MM.1S (cell line): ENCODE data around the gene UCHL5.

Experiments
- CTCF ChIP-seq: fragments of 300-600 bp; sonication (generic); IDR thresholded peaks from 2 replicates; pipeline ENCODE4 v1.5.1; 2016; ENCODE audit warnings: antibody characterized with exemption, low read length, mixed read lengths
- EZH2phosphoT487 ChIP-seq: fragments of 300-600 bp; sonication (generic); IDR thresholded peaks from 2 replicates; pipeline ENCODE4 v1.6.1; 2018; ENCODE audit warnings: antibody characterized with exemption, low read length

- TF ChIP-seq CTCF (no peak), EZH2phosphoT487 (no peak)
Observed at GRCh38 chr1:192994141-192994540, 65.0 kb downstream of the UCHL5 start.
